ENCODE data around the gene CAMK1G.

DNA sequence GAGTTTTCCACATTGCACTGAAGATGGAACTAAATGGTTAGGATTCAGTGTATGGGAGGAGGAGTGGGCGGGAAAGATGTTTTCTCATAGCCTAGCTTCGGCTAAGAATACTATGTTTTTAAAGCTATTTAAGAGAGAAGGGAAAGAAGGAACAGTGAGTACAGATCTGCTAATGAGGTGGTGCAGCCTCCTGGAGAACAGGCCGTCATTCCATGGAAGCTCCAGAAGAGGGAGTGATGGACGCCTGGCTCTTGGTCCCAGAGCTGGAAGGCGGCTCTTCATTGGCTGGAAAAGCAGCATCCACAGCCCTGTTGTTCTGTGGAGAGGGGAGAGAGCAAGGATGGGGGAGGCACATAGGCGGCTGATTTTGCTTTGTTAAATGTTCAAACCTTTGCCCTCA, 6.9 kb downstream of the CAMK1G start:
- TF ChIP-seq, protein P1, sequence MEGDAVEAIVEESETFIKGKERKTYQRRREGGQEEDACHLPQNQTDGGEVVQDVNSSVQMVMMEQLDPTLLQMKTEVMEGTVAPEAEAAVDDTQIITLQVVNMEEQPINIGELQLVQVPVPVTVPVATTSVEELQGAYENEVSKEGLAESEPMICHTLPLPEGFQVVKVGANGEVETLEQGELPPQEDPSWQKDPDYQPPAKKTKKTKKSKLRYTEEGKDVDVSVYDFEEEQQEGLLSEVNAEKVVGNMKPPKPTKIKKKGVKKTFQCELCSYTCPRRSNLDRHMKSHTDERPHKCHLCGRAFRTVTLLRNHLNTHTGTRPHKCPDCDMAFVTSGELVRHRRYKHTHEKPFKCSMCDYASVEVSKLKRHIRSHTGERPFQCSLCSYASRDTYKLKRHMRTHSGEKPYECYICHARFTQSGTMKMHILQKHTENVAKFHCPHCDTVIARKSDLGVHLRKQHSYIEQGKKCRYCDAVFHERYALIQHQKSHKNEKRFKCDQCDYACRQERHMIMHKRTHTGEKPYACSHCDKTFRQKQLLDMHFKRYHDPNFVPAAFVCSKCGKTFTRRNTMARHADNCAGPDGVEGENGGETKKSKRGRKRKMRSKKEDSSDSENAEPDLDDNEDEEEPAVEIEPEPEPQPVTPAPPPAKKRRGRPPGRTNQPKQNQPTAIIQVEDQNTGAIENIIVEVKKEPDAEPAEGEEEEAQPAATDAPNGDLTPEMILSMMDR (IDR thresholded peaks at IDR 0.05 in 2 of 3, conservative IDR thresholded peaks at IDR 0.05 in 1 of 3; ENCODE audit: borderline replicate concordance in 1 of 3, insufficient read depth in 1 of 3, low read depth in 2 of 3, low read length in 2 of 3), result peak; percentile 14 to 33 (median 28); a peak in 2 of 6 replicates
- TF ChIP-seq TCF7L2 (IDR thresholded peaks at IDR 0.05; ENCODE audit: borderline replicate concordance, extremely low read depth, insufficient read depth, insufficient read length), result no peak
- TF ChIP-seq FOSL1 (IDR thresholded peaks at IDR 0.05; ENCODE audit: low read depth), result no peak
- TF ChIP-seq EZH2 (IDR thresholded peaks at IDR 0.05), result no peak
- TF ChIP-seq RAD21 (IDR thresholded peaks at IDR 0.05; ENCODE audit: low read depth), result no peak
- TF ChIP-seq POLR2AphosphoS5 (IDR thresholded peaks at IDR 0.05; ENCODE audit: low read depth, low read length), result no peak
- no peak for TF ChIP-seq ZNF274 (IDR thresholded peaks at IDR 0.05; ENCODE audit: low read depth, low read length)
- no peak for TF ChIP-seq SIN3A (IDR thresholded peaks at IDR 0.05; ENCODE audit: low read depth)
- no peak for TF ChIP-seq EZH2phosphoT487 (IDR thresholded peaks at IDR 0.05; ENCODE audit: borderline replicate concordance)
- TF ChIP-seq CBX3 (IDR thresholded peaks at IDR 0.05; ENCODE audit: low read depth), result no peak
- TF ChIP-seq, protein P2, sequence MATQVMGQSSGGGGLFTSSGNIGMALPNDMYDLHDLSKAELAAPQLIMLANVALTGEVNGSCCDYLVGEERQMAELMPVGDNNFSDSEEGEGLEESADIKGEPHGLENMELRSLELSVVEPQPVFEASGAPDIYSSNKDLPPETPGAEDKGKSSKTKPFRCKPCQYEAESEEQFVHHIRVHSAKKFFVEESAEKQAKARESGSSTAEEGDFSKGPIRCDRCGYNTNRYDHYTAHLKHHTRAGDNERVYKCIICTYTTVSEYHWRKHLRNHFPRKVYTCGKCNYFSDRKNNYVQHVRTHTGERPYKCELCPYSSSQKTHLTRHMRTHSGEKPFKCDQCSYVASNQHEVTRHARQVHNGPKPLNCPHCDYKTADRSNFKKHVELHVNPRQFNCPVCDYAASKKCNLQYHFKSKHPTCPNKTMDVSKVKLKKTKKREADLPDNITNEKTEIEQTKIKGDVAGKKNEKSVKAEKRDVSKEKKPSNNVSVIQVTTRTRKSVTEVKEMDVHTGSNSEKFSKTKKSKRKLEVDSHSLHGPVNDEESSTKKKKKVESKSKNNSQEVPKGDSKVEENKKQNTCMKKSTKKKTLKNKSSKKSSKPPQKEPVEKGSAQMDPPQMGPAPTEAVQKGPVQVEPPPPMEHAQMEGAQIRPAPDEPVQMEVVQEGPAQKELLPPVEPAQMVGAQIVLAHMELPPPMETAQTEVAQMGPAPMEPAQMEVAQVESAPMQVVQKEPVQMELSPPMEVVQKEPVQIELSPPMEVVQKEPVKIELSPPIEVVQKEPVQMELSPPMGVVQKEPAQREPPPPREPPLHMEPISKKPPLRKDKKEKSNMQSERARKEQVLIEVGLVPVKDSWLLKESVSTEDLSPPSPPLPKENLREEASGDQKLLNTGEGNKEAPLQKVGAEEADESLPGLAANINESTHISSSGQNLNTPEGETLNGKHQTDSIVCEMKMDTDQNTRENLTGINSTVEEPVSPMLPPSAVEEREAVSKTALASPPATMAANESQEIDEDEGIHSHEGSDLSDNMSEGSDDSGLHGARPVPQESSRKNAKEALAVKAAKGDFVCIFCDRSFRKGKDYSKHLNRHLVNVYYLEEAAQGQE (IDR thresholded peaks at IDR 0.05; ENCODE audit: low read depth), result no peak
- no peak for TF ChIP-seq SP1 (IDR thresholded peaks at IDR 0.05; ENCODE audit: low read depth)
- TF ChIP-seq POLR2A (IDR thresholded peaks at IDR 0.05; ENCODE audit: borderline replicate concordance, extremely low read depth, insufficient read depth, insufficient read length), result no peak
